22Rv1 (cell line): ENCODE data around the gene ADAMTS9.

ENCODE experiments used
- CTCF ChIP-seq: fragments of 450-650 bp; IDR thresholded peaks from 2 replicates; pipeline ENCODE4 v1.5.1; 2017; ENCODE audit warnings: mild to moderate bottlenecking
- ZFX ChIP-seq: fragments of 450-650 bp; IDR thresholded peaks from 2 replicates; pipeline ENCODE4 v1.6.1; 2017; ENCODE audit warnings: antibody characterized with exemption, borderline replicate concordance

DNA sequence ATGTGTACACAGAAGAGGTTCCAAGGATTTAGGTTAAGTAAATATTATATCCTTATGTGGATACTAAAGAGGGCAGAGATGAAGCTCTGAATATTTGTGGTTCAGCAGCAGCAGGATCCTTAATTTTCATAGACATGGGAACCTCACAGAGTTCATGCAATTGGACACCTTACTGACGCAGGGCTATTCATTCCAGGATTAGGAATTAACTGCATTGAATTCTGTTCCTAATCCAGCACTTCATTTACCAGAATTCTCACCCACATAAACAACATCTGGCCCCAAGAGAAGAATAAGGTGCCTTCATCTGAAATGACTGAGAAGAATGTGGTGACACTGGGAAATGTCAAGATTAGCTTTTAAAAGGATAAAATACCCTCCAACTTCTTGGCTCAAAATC is 62.4 kb downstream of the ADAMTS9 start:
- TF ChIP-seq CTCF (no peak), ZFX (no peak)
